ENCODE measurements around the gene ZC3H18.

DNA sequence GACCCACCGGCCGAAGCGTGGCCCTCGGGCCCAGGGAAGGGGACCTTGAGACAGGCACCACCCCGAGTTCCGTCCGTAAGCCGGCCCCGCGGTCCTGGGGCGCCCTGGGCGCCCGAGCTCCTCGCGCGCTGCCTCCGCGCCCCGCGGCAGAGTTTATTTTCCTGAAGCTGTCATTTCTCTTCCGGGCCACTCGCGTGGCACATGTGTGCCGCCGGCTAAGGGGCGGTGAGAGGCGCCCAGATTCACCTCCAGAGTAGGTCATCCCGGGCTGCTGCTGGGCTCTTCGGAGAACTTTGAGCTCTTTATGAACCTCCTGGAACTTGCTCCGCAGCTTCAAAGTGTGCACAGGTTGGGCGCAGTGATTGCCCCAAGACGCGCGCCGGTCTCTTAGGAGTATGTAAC, 489 bp downstream of the ZC3H18 start:
- TF ChIP-seq, protein P1, sequence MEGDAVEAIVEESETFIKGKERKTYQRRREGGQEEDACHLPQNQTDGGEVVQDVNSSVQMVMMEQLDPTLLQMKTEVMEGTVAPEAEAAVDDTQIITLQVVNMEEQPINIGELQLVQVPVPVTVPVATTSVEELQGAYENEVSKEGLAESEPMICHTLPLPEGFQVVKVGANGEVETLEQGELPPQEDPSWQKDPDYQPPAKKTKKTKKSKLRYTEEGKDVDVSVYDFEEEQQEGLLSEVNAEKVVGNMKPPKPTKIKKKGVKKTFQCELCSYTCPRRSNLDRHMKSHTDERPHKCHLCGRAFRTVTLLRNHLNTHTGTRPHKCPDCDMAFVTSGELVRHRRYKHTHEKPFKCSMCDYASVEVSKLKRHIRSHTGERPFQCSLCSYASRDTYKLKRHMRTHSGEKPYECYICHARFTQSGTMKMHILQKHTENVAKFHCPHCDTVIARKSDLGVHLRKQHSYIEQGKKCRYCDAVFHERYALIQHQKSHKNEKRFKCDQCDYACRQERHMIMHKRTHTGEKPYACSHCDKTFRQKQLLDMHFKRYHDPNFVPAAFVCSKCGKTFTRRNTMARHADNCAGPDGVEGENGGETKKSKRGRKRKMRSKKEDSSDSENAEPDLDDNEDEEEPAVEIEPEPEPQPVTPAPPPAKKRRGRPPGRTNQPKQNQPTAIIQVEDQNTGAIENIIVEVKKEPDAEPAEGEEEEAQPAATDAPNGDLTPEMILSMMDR (IDR thresholded peaks at IDR 0.05; ENCODE audit: poor library complexity, severe bottlenecking) = no peak
- TF ChIP-seq RAD21 (conservative IDR thresholded peaks at IDR 0.05) = no peak
